Esophagus (tissue), 2 donors: ENCODE measurements around the gene DKK3. TPM values are rescaled to one million over a fixed set of nuclear protein-coding genes. Genes with fewer than 3 reads are reported as not detected.

Source experiments
- H3K27ac ChIP-seq, 2 donors: one replicate each; pipeline ENCODE4 v1.5.1; 2013; ENCODE audit warnings: low read depth in 2 of 2, mild to moderate bottlenecking in 2 of 2, inconsistent platforms in 1 of 2, low read length in 1 of 2, moderate library complexity in 1 of 2
- H3K27me3 ChIP-seq, 2 donors: one replicate each; pipeline ENCODE4 v1.6.1; 2013; ENCODE audit warnings: low read length in 2 of 2, control low read depth in 1 of 2, mild to moderate bottlenecking in 1 of 2; ENCODE audit not compliant: insufficient read depth in 2 of 2, control insufficient read depth in 1 of 2
- H3K36me3 ChIP-seq, 2 donors: one replicate each; pipeline ENCODE4 v1.6.1; 2013; ENCODE audit warnings: low read length in 1 of 2; ENCODE audit not compliant: control insufficient read depth in 2 of 2, insufficient read depth in 2 of 2
- H3K4me1 ChIP-seq, 2 donors: one replicate each; pipeline ENCODE4 v1.6.1; 2013; ENCODE audit warnings: low read length in 1 of 2; ENCODE audit not compliant: control insufficient read depth in 2 of 2, insufficient read depth in 2 of 2
- H3K4me3 ChIP-seq, 2 donors: one replicate each; pipeline ENCODE4 v1.5.1; 2013; ENCODE audit warnings: low read length in 2 of 2, mild to moderate bottlenecking in 2 of 2, low read depth in 1 of 2, moderate library complexity in 1 of 2
- H3K9me3 ChIP-seq, 2 donors: one replicate each; pipeline ENCODE4 v1.6.1; 2013; ENCODE audit warnings: mild to moderate bottlenecking in 2 of 2, low read depth in 1 of 2, low read length in 1 of 2, moderate library complexity in 1 of 2; ENCODE audit not compliant: control insufficient read depth in 2 of 2, insufficient read depth in 1 of 2
- WGBS, 2 donors: extraction: QIAGEN DNeasy Blood & Tissue Kit; methylation state at CpG; one replicate each; pipeline ENCODE4 v1.1.7; 2013; 5-methylcytosine and 5-hydroxymethylcytosine counted together
- polyA plus RNA-seq, 2 donors: library from polyadenylated mRNA; stranded (reverse); fragments of 200-250 nt; gene quantifications; one replicate each; pipeline ENCODE4 v1.2.3, GENCODE V29; 2013
- donor health status: healthy with polysubstance abuse.
- donor health status: Bipolar disorder and iron deficiency.

Gene DKK3
- polyA plus RNA-seq, result 10 to 100 TPM in 1 of 2 donors, 1 to 10 TPM in 1; 9.7 to 26.7 TPM

GRCh38 chr11:12007769-12008737 lies at the start of gene DKK3:
TSS of gene DKK3 (minus strand) at chr11:12008626. CDS start at chr11:12008582, 44 bp downstream.
- H3K36me3 ChIP-seq, result no peaks in the 10 kb centered on the region
- peaks cover 0 to 5% of the 10 kb centered on the region in 2 donors for H3K27me3 ChIP-seq
- H3K4me1 ChIP-seq, result peaks cover 2 to 8% of the 10 kb centered on the region in 2 donors
- no peaks in the 10 kb centered on the region for H3K9me3 ChIP-seq
- peak within 1 kb of the TSS; percentile 40 to 54 for H3K4me3 ChIP-seq
- peak within 1 kb of the TSS; percentile 35 to 48 for H3K27ac ChIP-seq
- WGBS, 2 donors, result 6 to 9% methylated on average over 56 to 71 of the region's 71 CpGs

GRCh38 chr11:12057299-12057980 lies 49.0 kb upstream of the DKK3 start:
- Histone ChIP-seq H3K27ac (no peak overlapping the region), H3K4me3 (no peak overlapping the region), H3K36me3 (no peaks in the 10 kb centered on the region), H3K4me1 (no peaks in the 10 kb centered on the region), H3K9me3 (no peaks in the 10 kb centered on the region), H3K27me3 (no peaks in the 10 kb centered on the region)
- WGBS, 2 donors, result 92 to 95% methylated on average over 8 of the region's 8 CpGs

DNA sequence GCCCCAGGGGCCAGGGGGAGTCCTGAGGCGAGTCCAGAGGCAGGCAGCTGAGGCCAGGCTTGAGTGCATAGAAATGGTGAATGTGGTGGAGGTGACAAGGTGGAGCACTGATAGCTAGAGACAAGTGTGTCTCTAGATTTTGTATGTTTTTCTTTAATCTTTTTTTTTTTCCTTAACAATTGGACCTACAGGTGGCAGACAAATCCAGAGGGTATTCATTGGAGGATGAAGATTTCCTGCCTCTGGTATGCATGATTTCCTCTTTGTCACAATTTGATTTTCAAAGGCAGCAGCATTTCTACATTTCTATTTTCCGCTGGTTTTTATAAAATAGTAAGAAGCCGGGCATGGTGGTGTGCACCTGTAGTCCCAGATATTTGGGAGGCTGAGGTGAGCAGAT lies 47.7 kb upstream of the DKK3 start:
- Histone ChIP-seq H3K4me1 (no peaks in the 10 kb centered on the region), H3K9me3 (no peaks in the 10 kb centered on the region), H3K36me3 (no peaks in the 10 kb centered on the region), H3K27me3 (no peaks in the 10 kb centered on the region), H3K4me3 (no peak overlapping the region), H3K27ac (no peak overlapping the region)
- WGBS, 2 donors, result 76 to 78% methylated on average over 3 of the region's 3 CpGs

DNA sequence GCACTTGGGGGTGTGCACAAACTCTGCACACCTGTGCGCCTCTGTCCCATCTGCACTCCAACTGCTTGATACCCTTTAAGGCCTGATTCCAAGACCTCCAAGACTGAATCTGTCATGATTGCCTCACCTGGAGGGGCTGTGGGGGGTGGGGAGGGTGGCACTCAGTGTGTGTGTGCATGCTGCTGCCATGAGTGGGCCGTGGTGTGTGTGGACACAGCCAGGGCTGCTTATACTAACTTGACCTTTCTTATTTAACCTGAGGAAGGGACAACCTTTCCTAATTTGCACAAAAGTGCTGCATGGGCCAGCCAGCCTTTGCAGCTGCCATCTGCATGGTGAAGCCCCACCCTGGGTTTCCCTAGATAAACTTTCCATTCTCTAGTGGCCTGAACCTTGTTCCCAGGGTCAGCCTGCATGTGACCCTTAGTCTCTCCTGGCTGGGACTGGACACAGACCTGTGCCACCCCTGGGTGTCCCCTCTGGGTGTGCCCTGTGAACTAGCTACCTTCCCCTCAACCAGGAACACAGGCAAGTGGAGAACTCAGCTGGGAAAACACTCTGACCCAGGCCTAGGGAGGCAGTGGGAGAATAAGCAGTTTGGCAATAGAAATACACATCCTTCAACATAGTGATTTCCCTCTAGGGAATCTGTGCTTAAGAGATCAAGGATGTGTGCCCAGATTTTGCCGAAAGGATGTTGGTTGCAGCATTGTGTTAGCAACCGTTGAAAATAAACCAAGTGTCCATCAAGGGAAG lies 45.4 kb upstream of the DKK3 start:
- Histone ChIP-seq H3K27me3 (no peaks in the 10 kb centered on the region), H3K4me1 (peaks cover 0 to 3% of the 10 kb centered on the region in 2 donors), H3K36me3 (no peaks in the 10 kb centered on the region), H3K27ac (peak overlapping the region in 1 of 2 donors; percentile 53), H3K9me3 (no peaks in the 10 kb centered on the region), H3K4me3 (no peak overlapping the region)
- 37 to 48% methylated on average over 4 of the region's 4 CpGs for WGBS, 2 donors

GRCh38 chr11:12052676-12053605 lies 44.5 kb upstream of the DKK3 start:
- Histone ChIP-seq H3K27me3 (no peaks in the 10 kb centered on the region), H3K4me1 (peaks cover 0 to 3% of the 10 kb centered on the region in 2 donors), H3K27ac (no peak overlapping the region), H3K36me3 (no peaks in the 10 kb centered on the region), H3K9me3 (no peaks in the 10 kb centered on the region), H3K4me3 (no peak overlapping the region)
- WGBS, 2 donors, result 91 to 92% methylated on average over 15 of the region's 15 CpGs

- peaks cover 2 to 3% of the 10 kb centered on the region in 2 donors for H3K4me1 ChIP-seq
- WGBS, 2 donors, result 75 to 78% methylated on average over 6 of the region's 6 CpGs
- H3K27me3 ChIP-seq, result no peaks in the 10 kb centered on the region
- no peak overlapping the region for H3K4me3 ChIP-seq
- H3K27ac ChIP-seq, result peak overlapping the region in 1 of 2 donors; percentile 11
- no peaks in the 10 kb centered on the region for H3K36me3 ChIP-seq
- no peaks in the 10 kb centered on the region for H3K9me3 ChIP-seq
Observed at GRCh38 chr11:12051287-12051662, 42.8 kb upstream of the DKK3 start.

GRCh38 chr11:12050470-12051286 lies 42.3 kb upstream of the DKK3 start:
- 54 to 55% methylated on average over 10 of the region's 10 CpGs for WGBS, 2 donors
- peak overlapping the region; percentile 11 to 30 for H3K27ac ChIP-seq
- peaks cover 2 to 3% of the 10 kb centered on the region in 2 donors for H3K4me1 ChIP-seq
- H3K27me3 ChIP-seq, result no peaks in the 10 kb centered on the region
- H3K36me3 ChIP-seq, result no peaks in the 10 kb centered on the region
- no peak overlapping the region for H3K4me3 ChIP-seq
- no peaks in the 10 kb centered on the region for H3K9me3 ChIP-seq
